ENCODE data around the gene TRIP12.

The TRIP12 gene

GRCh38 chr2:229731916-229732315 is 189.9 kb downstream of the TRIP12 start:
- TF ChIP-seq CSDC2 (CRISPR knock-in tag; IDR thresholded peaks at IDR 0.05): no peak
- TF ChIP-seq TOX (CRISPR knock-in tag; IDR thresholded peaks at IDR 0.05; ENCODE audit: borderline replicate concordance): no peak
- no peak for TF ChIP-seq BACH2 (CRISPR knock-in tag; IDR thresholded peaks at IDR 0.05; ENCODE audit: borderline replicate concordance)
- TF ChIP-seq CSRNP3 (CRISPR knock-in tag; IDR thresholded peaks at IDR 0.05): no peak
- TF ChIP-seq TCF4 (CRISPR knock-in tag; IDR thresholded peaks at IDR 0.05; ENCODE audit: borderline replicate concordance): peak; percentile 49; the same call in 1 of the 2 replicates
- no peak for TF ChIP-seq ZNF70 (CRISPR knock-in tag; IDR thresholded peaks at IDR 0.05)
- TF ChIP-seq PPARA (CRISPR knock-in tag; IDR thresholded peaks at IDR 0.05; ENCODE audit: borderline replicate concordance): no peak
- TF ChIP-seq RARB (CRISPR knock-in tag; IDR thresholded peaks at IDR 0.05): no peak
- TF ChIP-seq POU6F1 (CRISPR knock-in tag; IDR thresholded peaks at IDR 0.05; ENCODE audit: borderline replicate concordance, low read depth): no peak
- ATAC-seq: peak; percentile 41

- TF ChIP-seq GLIS3 (CRISPR knock-in tag; IDR thresholded peaks at IDR 0.05) (no peak), PATZ1 (CRISPR knock-in tag; IDR thresholded peaks at IDR 0.05; ENCODE audit: borderline replicate concordance) (no peak), TCF4 (CRISPR knock-in tag; IDR thresholded peaks at IDR 0.05; ENCODE audit: borderline replicate concordance) (no peak), ESRRG (CRISPR knock-in tag; IDR thresholded peaks at IDR 0.05) (no peak), CSDC2 (CRISPR knock-in tag; IDR thresholded peaks at IDR 0.05) (no peak), POU6F1 (CRISPR knock-in tag; IDR thresholded peaks at IDR 0.05; ENCODE audit: borderline replicate concordance, low read depth) (no peak), ZNF8 (CRISPR knock-in tag; IDR thresholded peaks at IDR 0.05) (no peak), ZNF565 (CRISPR knock-in tag; conservative IDR thresholded peaks at IDR 0.05; ENCODE audit: low read depth) (no peak), TSHZ2 (CRISPR knock-in tag; IDR thresholded peaks at IDR 0.05) (no peak), TOX (CRISPR knock-in tag; IDR thresholded peaks at IDR 0.05; ENCODE audit: borderline replicate concordance) (no peak), ARNTL (CRISPR knock-in tag; IDR thresholded peaks at IDR 0.05; ENCODE audit: borderline replicate concordance, low read depth) (no peak), CSRNP3 (CRISPR knock-in tag; IDR thresholded peaks at IDR 0.05) (no peak), ISL1 (CRISPR knock-in tag; IDR thresholded peaks at IDR 0.05) (no peak), CREB5 (CRISPR knock-in tag; IDR thresholded peaks at IDR 0.05; ENCODE audit: low read depth) (no peak), OSR1 (CRISPR knock-in tag; IDR thresholded peaks at IDR 0.05) (no peak), ZFP30 (CRISPR knock-in tag; IDR thresholded peaks at IDR 0.05) (no peak), ZFP3 (CRISPR knock-in tag; IDR thresholded peaks at IDR 0.05) (no peak), PPARA (CRISPR knock-in tag; IDR thresholded peaks at IDR 0.05; ENCODE audit: borderline replicate concordance) (no peak), SNAI2 (CRISPR knock-in tag; IDR thresholded peaks at IDR 0.05) (no peak), BACH2 (CRISPR knock-in tag; IDR thresholded peaks at IDR 0.05; ENCODE audit: borderline replicate concordance) (no peak)
- no peak for ATAC-seq
These were observed 190.4 kb downstream of the TRIP12 start for GRCh38 chr2:229731363-229731762.

Data from SK-N-SH treated with all-trans-retinoic acid at 6 μM for 48 hours (cell line).